DMS53 treated with DMSO at 0.1 percent for 48 hours (cell line): ENCODE data around the gene NAV2.

ENCODE experiments used
- DNase-seq: peaks from one replicate; lab custom pipeline; 2025; ENCODE audit not compliant: unreplicated experiment; lab: John Stamatoyannopoulos, UW

NAV2 gene

GRCh38 chr11:19774817-19775580 lies 62.4 kb downstream of the NAV2 start:
- DNase-seq = no peak

GRCh38 chr11:19775622-19776021 lies 63.0 kb downstream of the NAV2 start:
- DNase-seq = no peak

DNA sequence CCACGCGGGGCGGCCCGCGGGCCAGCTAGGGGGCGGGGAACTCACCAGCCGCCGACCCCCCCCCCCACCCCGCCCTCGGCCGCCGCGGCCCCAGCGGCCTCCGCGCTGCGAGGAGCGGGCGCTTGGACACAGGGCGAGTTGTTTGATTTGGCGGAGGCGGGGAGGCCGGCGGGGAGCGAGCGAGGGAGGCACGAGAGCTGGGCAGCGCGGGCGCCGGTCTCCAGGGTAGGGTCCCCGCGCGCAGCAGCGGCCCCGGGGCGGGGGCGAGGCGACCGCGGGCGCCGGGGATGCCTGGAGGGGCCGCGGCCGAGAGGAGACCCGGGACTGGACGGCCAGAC lies 64.4 kb downstream of the NAV2 start:
- DNase-seq = peak; percentile 14

DNA sequence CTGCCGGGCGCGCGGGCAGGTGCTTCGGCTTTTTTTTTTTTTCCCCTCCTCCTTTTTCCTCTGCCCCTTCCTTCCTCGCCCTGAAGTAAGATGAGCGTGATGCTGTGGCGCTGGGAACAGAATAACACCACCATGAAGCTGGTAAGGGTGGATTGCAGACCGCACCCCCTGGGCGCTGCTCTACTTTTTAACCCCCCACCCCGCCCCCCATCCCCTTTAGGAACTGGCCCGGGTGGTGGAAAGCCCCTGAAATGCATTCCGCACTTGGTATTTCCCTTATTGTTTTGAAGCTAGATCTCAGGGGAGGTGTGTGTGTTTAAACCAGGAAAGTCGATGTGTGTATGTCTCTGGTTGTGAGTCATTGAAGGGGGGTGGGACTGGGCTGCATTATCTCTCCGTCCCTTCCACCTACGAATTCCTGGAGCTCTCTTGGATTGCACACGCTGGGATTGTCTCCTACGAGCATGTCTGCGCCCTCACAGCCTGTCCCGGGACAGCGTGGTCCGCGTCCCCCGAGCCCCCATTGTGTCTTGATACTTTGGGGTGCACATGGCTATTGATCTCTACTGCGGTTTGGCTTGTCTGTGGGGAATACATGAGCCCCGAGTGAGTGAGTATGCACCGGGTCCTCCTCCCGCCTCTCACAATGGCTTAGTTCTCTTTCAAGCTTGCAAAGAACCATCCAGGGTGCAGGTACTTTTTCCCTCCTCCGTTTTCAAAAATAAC lies 64.9 kb downstream of the NAV2 start:
- peak; percentile 54 for DNase-seq

DNA sequence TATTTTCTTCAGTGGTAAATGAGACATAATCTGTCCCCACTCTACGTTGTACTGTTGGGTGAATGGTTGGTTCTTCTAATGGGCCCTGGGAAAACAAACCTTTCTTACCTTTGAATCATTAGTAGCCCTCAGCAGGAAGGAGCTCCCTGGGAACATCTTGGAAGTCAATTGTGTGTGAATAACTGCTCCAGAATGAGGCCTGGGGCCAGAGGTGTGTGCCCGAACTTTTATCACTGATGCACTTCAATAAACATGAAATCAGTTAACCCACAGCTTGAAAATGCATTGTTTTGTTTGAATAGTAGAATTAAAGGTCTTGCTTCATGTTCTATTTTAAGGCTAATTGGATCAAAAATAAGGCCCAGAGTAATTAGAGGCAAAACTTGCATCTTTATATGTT lies 67.1 kb downstream of the NAV2 start:
- DNase-seq = no peak

GRCh38 chr11:19781351-19781750 lies 68.7 kb downstream of the NAV2 start:
- DNase-seq = no peak

- DNase-seq = no peak
Measured at GRCh38 chr11:19785265-19785664, 72.6 kb downstream of the NAV2 start.

DNA sequence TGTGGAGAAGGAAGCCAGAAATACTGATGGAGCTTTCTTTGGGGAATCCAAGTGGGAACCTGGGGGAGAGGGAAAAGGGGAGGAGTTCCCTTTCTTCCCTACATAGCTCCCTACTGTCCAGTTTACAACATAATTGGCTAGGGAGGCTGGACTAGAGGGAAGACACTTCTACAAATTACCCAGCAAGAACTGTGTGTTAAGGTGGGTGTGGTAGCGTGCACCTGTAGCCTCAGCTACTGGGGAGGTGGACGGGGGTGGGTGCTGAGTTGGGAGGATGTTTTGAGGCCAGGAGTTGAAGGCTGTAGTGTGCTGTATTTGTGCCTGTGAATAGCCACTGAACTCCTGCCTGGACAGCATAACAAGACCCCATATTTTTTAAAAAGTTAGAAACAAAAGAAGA lies 74.0 kb downstream of the NAV2 start:
- no peak for DNase-seq

DNA sequence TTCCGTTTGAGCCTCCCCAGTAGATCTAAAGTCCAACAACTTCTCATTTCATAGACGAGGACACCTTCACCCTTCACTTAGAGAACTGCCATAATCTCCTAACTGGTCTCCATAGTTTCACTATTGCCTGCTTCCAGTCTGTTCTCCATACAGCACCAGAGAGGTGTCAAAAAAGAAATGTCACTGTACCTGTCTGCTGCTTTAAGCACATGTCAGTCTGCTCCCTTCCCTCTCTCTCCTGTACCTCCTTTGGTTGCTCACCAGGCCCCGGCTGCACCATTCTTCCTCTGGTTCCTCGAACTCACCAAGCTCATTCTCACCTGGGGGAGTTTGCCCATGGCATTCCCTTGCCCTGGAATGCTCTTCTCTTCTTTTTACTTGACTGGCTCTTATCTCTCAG lies 75.8 kb downstream of the NAV2 start:
- DNase-seq = no peak

- DNase-seq = no peak
Measured at GRCh38 chr11:19789245-19789644, 76.6 kb downstream of the NAV2 start.

GRCh38 chr11:19789835-19790710 lies 77.4 kb downstream of the NAV2 start:
- no peak for DNase-seq

GRCh38 chr11:19790831-19791552 lies 78.4 kb downstream of the NAV2 start:
- no peak for DNase-seq

GRCh38 chr11:19792510-19792909 lies 79.9 kb downstream of the NAV2 start:
- DNase-seq = no peak

GRCh38 chr11:19793326-19793725 lies 80.7 kb downstream of the NAV2 start:
- no peak for DNase-seq

- no peak for DNase-seq
Measured at GRCh38 chr11:19794161-19794560, 81.5 kb downstream of the NAV2 start.

GRCh38 chr11:19795082-19795481 lies 82.4 kb downstream of the NAV2 start:
- no peak for DNase-seq

- no peak for DNase-seq
Measured at GRCh38 chr11:19800162-19800561, 87.5 kb downstream of the NAV2 start.

- no peak for DNase-seq
Measured at GRCh38 chr11:19800714-19801519, 88.3 kb downstream of the NAV2 start.

DNA sequence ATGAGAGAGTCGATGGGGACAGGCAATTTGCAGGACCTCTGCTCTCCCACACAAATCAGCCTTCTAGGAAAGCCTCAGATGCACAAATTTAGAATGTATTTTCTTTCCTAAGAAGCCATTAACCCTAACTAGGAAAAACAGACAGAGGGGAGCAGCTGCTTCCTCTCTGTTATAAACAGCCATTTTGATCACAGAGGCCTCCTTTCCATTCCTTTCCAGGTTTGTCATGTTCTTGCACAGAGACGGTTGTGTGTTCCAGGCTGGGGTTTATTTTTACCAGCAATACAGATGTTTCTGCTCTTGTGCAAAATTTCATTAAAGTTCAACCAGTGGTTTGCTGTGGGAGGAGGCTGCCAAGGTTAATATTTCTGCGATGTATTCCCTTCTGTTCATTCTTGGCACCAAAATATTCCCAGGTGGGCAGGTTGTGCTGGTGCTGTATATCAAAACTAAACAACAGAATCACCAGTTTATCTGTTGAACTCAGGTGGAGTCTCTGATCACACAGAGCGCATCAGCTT lies 90.2 kb downstream of the NAV2 start:
- DNase-seq = no peak

- peak; percentile 26 for DNase-seq
Measured at GRCh38 chr11:19803506-19803998, 90.9 kb downstream of the NAV2 start.
